SK-N-MC (cell line): ENCODE measurements around the gene TMEM132C.

Experiments
- EZH2 ChIP-seq: fragments of 200-600 bp; sonication (generic); IDR thresholded peaks from one replicate; pipeline ENCODE4 v1.6.1; 2017; ENCODE audit warnings: antibody characterized with exemption
- FOXP2 ChIP-seq: optimal IDR thresholded peaks from 2 replicates; pipeline ENCODE3; 2011; ENCODE audit warnings: mild to moderate bottlenecking, moderate library complexity; ENCODE audit not compliant: insufficient read depth; ENCODE audit errors: extremely low read length, control extremely low read depth
- POLR2AphosphoS5 ChIP-seq: IDR thresholded peaks from 2 replicates; pipeline ENCODE4 v1.6.1; 2012; ENCODE audit warnings: mild to moderate bottlenecking, low read depth, low read length, borderline replicate concordance

- TF ChIP-seq POLR2AphosphoS5: no peak
- no peak for TF ChIP-seq EZH2
- no peak for TF ChIP-seq FOXP2
These were observed 340.7 kb downstream of the TMEM132C start for GRCh38 chr12:128607641-128608040.
